OCI-LY7 (cell line): ENCODE measurements around the gene ADAM23. TPM values are rescaled to one million over a fixed set of nuclear protein-coding genes. Genes with fewer than 3 reads are reported as not detected.

Source experiments
- BruUV-seq: library from RNA; stranded (reverse); fragments of 400-500 nt; replicated peaks from 2 replicates; lab custom pipeline; 2021; lab: Mats Ljungman, UMichigan
- CTCF ChIA-PET: fragments of 300-600 bp; sonication (Branson Sonifier 250); formaldehyde crosslinking; loops from one replicate; lab custom pipeline; 2022; ENCODE audit warnings: antibody characterized with exemption; ENCODE audit not compliant: unreplicated experiment; lab: Charles Lee
- POLR2A ChIA-PET: fragments of 300-600 bp; sonication (Branson Sonifier 250); formaldehyde crosslinking; loops from one replicate; lab custom pipeline; 2022; ENCODE audit warnings: antibody characterized with exemption; lab: Charles Lee
- DNase-seq: peaks from one replicate; pipeline ENCODE4 v3.0.0-alpha.2; 2015; ENCODE audit warnings: low spot score
- H2AFZ ChIP-seq: fragments of 200-600 bp; sonication (generic), shearing (Covaris generic); 2 replicates; pipeline ENCODE4 v1.6.1; 2014; ENCODE audit warnings: mild to moderate bottlenecking, antibody characterized with exemption, low read length, moderate library complexity
- H3K27ac ChIP-seq: fragments of 200-600 bp; sonication (generic); 2 replicates; pipeline ENCODE4 v1.5.1; 2014; ENCODE audit warnings: mixed run types, low read depth, mild to moderate bottlenecking, moderate library complexity, low read length, inconsistent platforms; ENCODE audit not compliant: poor library complexity, severe bottlenecking
- H3K36me3 ChIP-seq: fragments of 200-600 bp; sonication (generic); 2 replicates; pipeline ENCODE4 v1.6.1; 2014; ENCODE audit warnings: mild to moderate bottlenecking, antibody characterized with exemption, low read length, moderate library complexity, mixed read lengths; ENCODE audit not compliant: insufficient read depth
- H3K4me1 ChIP-seq: fragments of 200-600 bp; sonication (generic); 2 replicates; pipeline ENCODE4 v1.5.1; 2014; ENCODE audit warnings: mild to moderate bottlenecking, low read length; ENCODE audit not compliant: insufficient read depth, poor library complexity, severe bottlenecking
- H3K4me2 ChIP-seq: fragments of 200-600 bp; sonication (generic); 2 replicates; pipeline ENCODE4 v1.6.1; 2014; ENCODE audit warnings: mild to moderate bottlenecking, low read length
- H3K4me3 ChIP-seq: fragments of 200-600 bp; sonication (generic); 2 replicates; pipeline ENCODE4 v1.5.1; 2014; ENCODE audit warnings: mild to moderate bottlenecking, low read depth, low read length; ENCODE audit not compliant: poor library complexity, severe bottlenecking
- H3K79me2 ChIP-seq: fragments of 200-600 bp; sonication (generic); 2 replicates; pipeline ENCODE4 v1.6.1; 2016; ENCODE audit warnings: low read depth, mild to moderate bottlenecking, low read length, moderate library complexity, mixed read lengths; ENCODE audit not compliant: insufficient read depth
- H3K9me2 ChIP-seq: fragments of 200-600 bp; sonication (generic); 2 replicates; pipeline ENCODE4 v1.6.1; 2016; ENCODE audit warnings: mild to moderate bottlenecking, low read length, mixed read lengths; ENCODE audit not compliant: insufficient read depth
- H3K9me3 ChIP-seq: fragments of 200-600 bp; sonication (generic); 2 replicates; pipeline ENCODE4 v1.6.1; 2014; ENCODE audit warnings: mild to moderate bottlenecking, mixed run types, low read length, mixed read lengths
- H4K20me1 ChIP-seq: fragments of 200-600 bp; sonication (generic); 2 replicates; pipeline ENCODE4 v1.6.1; 2014; ENCODE audit warnings: mild to moderate bottlenecking, antibody characterized with exemption, low read length, moderate library complexity, mixed read lengths; ENCODE audit not compliant: insufficient read depth
- EZH2phosphoT487 ChIP-seq: fragments of 200-600 bp; sonication (generic); IDR thresholded peaks from 2 replicates; pipeline ENCODE4 v1.6.1; 2018; ENCODE audit warnings: low read depth, borderline replicate concordance, mild to moderate bottlenecking, mixed run types, antibody characterized with exemption, low read length, moderate library complexity, mixed read lengths
- intact Hi-C: fragments of 100-400 bp; cut with micrococcal nuclease; formaldehyde crosslinking; loops from one replicate; pipeline ENCODE4 v1.10.0; 2022; ENCODE audit not compliant: unreplicated experiment
- total RNA-seq, 2 experiments: library from RNA; depleted of rRNA in 1 of 2; stranded (reverse); fragments of >200 nt in 1 of 2; shearing (Covaris generic) in 1 of 2; gene quantifications; 2 replicates each; pipeline ENCODE4 v1.2.3, GENCODE V29; 2014 to 2022
- TF ChIP-seq, protein P1 (sequence below): fragments of 200-600 bp; sonication (generic); conservative IDR thresholded peaks from 2 replicates; pipeline ENCODE4 v1.5.1; 2014; ENCODE audit warnings: mild to moderate bottlenecking, antibody characterized with exemption, low read length, moderate library complexity, mixed read lengths

The ADAM23 gene
- total RNA-seq, 2 experiments from 2014 or later: 0.53 TPM; not detected in 1

DNA sequence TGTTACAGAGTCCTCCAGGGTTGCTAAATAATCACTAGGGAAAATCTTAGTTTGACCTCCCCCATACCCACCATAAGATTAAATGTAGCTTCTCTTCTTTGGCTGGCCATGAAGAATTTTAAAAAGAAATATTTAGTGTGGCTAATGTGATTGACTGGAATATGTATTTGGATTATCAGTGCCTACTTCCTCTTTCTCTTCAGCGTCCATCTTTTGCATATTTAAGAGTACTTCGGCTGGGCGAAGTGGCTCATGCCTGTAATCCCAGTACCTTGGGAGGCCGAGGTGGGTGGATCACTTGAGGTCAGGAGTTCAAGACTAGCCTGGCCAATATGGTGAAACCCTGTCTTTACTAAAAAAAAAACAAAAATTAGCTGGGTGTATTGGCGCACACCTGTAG, 28.8 kb downstream of the ADAM23 start:
- intact Hi-C loops: no loop called here
- no peak overlapping the region for H3K4me2 ChIP-seq

GRCh38 chr2:206474099-206474498, 30.8 kb downstream of the ADAM23 start:
- H3K4me3 ChIP-seq: no peak overlapping the region
- TF ChIP-seq, protein P1, sequence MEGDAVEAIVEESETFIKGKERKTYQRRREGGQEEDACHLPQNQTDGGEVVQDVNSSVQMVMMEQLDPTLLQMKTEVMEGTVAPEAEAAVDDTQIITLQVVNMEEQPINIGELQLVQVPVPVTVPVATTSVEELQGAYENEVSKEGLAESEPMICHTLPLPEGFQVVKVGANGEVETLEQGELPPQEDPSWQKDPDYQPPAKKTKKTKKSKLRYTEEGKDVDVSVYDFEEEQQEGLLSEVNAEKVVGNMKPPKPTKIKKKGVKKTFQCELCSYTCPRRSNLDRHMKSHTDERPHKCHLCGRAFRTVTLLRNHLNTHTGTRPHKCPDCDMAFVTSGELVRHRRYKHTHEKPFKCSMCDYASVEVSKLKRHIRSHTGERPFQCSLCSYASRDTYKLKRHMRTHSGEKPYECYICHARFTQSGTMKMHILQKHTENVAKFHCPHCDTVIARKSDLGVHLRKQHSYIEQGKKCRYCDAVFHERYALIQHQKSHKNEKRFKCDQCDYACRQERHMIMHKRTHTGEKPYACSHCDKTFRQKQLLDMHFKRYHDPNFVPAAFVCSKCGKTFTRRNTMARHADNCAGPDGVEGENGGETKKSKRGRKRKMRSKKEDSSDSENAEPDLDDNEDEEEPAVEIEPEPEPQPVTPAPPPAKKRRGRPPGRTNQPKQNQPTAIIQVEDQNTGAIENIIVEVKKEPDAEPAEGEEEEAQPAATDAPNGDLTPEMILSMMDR: no peak
- H3K9me3 ChIP-seq: no peaks in the 10 kb centered on the region
- DNase-seq: no peak
- no TSS peak for BruUV-seq
- H3K36me3 ChIP-seq: no peaks in the 10 kb centered on the region
- H3K9me2 ChIP-seq: no peaks in the 10 kb centered on the region
- ChIA-PET POLR2A (interaction anchor here (0.7 kb wide), 1 partner anchor 93 kb away, joined by 3 read pairs; no protein-coding TSS in a partner anchor), CTCF (no interaction called here)
- no peak overlapping the region for H3K4me2 ChIP-seq
- intact Hi-C loops: no loop called here
- H3K27ac ChIP-seq: no peak overlapping the region
- H4K20me1 ChIP-seq: no peaks in the 10 kb centered on the region
- H3K4me1 ChIP-seq: no peaks in the 10 kb centered on the region
- no peak overlapping the region for H2AFZ ChIP-seq
- no peaks in the 10 kb centered on the region for H3K79me2 ChIP-seq

More for the DNA sequence above, 28.8 kb downstream of the ADAM23 start:
- Histone ChIP-seq H2AFZ (no peak overlapping the region), H3K27ac (no peak overlapping the region), H3K4me1 (no peaks in the 10 kb centered on the region), H3K79me2 (no peaks in the 10 kb centered on the region), H3K4me3 (no peak overlapping the region), H4K20me1 (no peaks in the 10 kb centered on the region), H3K9me3 (no peaks in the 10 kb centered on the region), H3K36me3 (no peaks in the 10 kb centered on the region), H3K9me2 (no peaks in the 10 kb centered on the region)
- POLR2A ChIA-PET: interaction anchor here (0.7 to 1.3 kb wide), 2 partner anchors 163 to 820 kb away, joined by 3 to 4 read pairs; no protein-coding TSS in a partner anchor
- BruUV-seq: no TSS peak
- TF ChIP-seq, protein P1: no peak
- TF ChIP-seq EZH2phosphoT487: no peak
- CTCF ChIA-PET: no interaction called here
- DNase-seq: no peak

GRCh38 chr2:206477296-206477695, 34.0 kb downstream of the ADAM23 start:
- H3K4me2 ChIP-seq: no peak overlapping the region
- H3K9me3 ChIP-seq: no peaks in the 10 kb centered on the region
- H4K20me1 ChIP-seq: no peaks in the 10 kb centered on the region
- H3K27ac ChIP-seq: no peak overlapping the region
- H3K4me1 ChIP-seq: no peaks in the 10 kb centered on the region
- TF ChIP-seq EZH2phosphoT487: no peak
- TF ChIP-seq, protein P1: no peak
- no peak overlapping the region for H3K4me3 ChIP-seq
- POLR2A ChIA-PET: no interaction called here
- CTCF ChIA-PET: no interaction called here
- H2AFZ ChIP-seq: no peak overlapping the region
- DNase-seq: no peak
- intact Hi-C loops: no loop called here
- no peaks in the 10 kb centered on the region for H3K36me3 ChIP-seq
- H3K79me2 ChIP-seq: no peaks in the 10 kb centered on the region
- H3K9me2 ChIP-seq: no peaks in the 10 kb centered on the region
- BruUV-seq: no TSS peak
